Measurements from ENCODE around the gene GYG1.
A peak's percentile ranks its signal among the peaks of the same experiment; 100 is the strongest.

GYG1 gene

GRCh38 chr3:149010504-149010951 lies 19.2 kb downstream of the GYG1 start:
- H3K4me3 ChIP-seq (ENCODE audit: low read depth, low read length): 0 out of 2 replicates have a peak overlapping the region, but pooled peaks have one; percentile 8
- no peak for TF ChIP-seq CTCF (IDR thresholded peaks at IDR 0.05; ENCODE audit: low read depth, low read length)

GRCh38 chr3:149010966-149011365 lies 19.6 kb downstream of the GYG1 start:
- no peak for TF ChIP-seq CTCF (IDR thresholded peaks at IDR 0.05; ENCODE audit: low read depth, low read length)
- 0 out of 2 replicates have a peak overlapping the region, but pooled peaks have one; percentile 8 for H3K4me3 ChIP-seq (ENCODE audit: low read depth, low read length)

- no peak overlapping the region for H3K4me3 ChIP-seq (ENCODE audit: low read depth, low read length)
- TF ChIP-seq CTCF (IDR thresholded peaks at IDR 0.05; ENCODE audit: low read depth, low read length): no peak
Observed at GRCh38 chr3:149011676-149012075, 20.3 kb downstream of the GYG1 start.

GRCh38 chr3:149013726-149014125 lies 22.4 kb downstream of the GYG1 start:
- no peak for TF ChIP-seq CTCF (IDR thresholded peaks at IDR 0.05; ENCODE audit: low read depth, low read length)

GRCh38 chr3:149015393-149015792 lies 24.1 kb downstream of the GYG1 start:
- H3K4me3 ChIP-seq (ENCODE audit: low read depth, low read length): no peak overlapping the region

More at GRCh38 chr3:149013726-149014125, 22.4 kb downstream of the GYG1 start:
- no peak overlapping the region for H3K4me3 ChIP-seq (ENCODE audit: low read depth, low read length)

GRCh38 chr3:149016242-149016641 lies 24.9 kb downstream of the GYG1 start:
- no peak for TF ChIP-seq CTCF (IDR thresholded peaks at IDR 0.05; ENCODE audit: low read depth, low read length)
- H3K4me3 ChIP-seq (ENCODE audit: low read depth, low read length): no peak overlapping the region

More at GRCh38 chr3:149015393-149015792, 24.1 kb downstream of the GYG1 start:
- TF ChIP-seq CTCF (IDR thresholded peaks at IDR 0.05; ENCODE audit: low read depth, low read length): no peak

- no peak overlapping the region for H3K4me3 ChIP-seq (ENCODE audit: low read depth, low read length)
- TF ChIP-seq CTCF (IDR thresholded peaks at IDR 0.05; ENCODE audit: low read depth, low read length): no peak
Observed at GRCh38 chr3:149016669-149017541, 25.6 kb downstream of the GYG1 start.

Data from WI38 (cell line).